ENCODE measurements around the gene PPP1R9A.

- TF ChIP-seq RBAK (tag by site-specific recombination; IDR thresholded peaks at IDR 0.05): no peak
- TF ChIP-seq ZNF274 (IDR thresholded peaks at IDR 0.05; ENCODE audit: low read length): no peak
- TF ChIP-seq ZNF274 (tag by site-specific recombination; IDR thresholded peaks at IDR 0.05; ENCODE audit: borderline replicate concordance): no peak
- no peak for TF ChIP-seq ZNF26 (tag by site-specific recombination; IDR thresholded peaks at IDR 0.05)
- no peak for TF ChIP-seq ZNF501 (tag by site-specific recombination; IDR thresholded peaks at IDR 0.05)
- TF ChIP-seq CTCF (tag by site-specific recombination; IDR thresholded peaks at IDR 0.05): no peak
- no peak for TF ChIP-seq EGR2 (tag by site-specific recombination; IDR thresholded peaks at IDR 0.05; ENCODE audit: low read depth)
- TF ChIP-seq PBX3 (CRISPR knock-in tag; IDR thresholded peaks at IDR 0.05): no peak
- TF ChIP-seq TRIM28 (IDR thresholded peaks at IDR 0.05; ENCODE audit: borderline replicate concordance, low read length): no peak
- TF ChIP-seq ZBTB48 (tag by site-specific recombination; IDR thresholded peaks at IDR 0.05): no peak
- no peak for TF ChIP-seq ZSCAN4 (tag by site-specific recombination; IDR thresholded peaks at IDR 0.05)
- TF ChIP-seq ZNF510 (tag by site-specific recombination; IDR thresholded peaks at IDR 0.05; ENCODE audit: insufficient replicate concordance): no peak
- TF ChIP-seq SCRT2 (tag by site-specific recombination; IDR thresholded peaks at IDR 0.05): no peak
Measured at GRCh38 chr7:95200741-95201140, 293.3 kb downstream of the PPP1R9A start.
